Activated naive CD4-positive, alpha-beta T cell treated with Interleukin-2 at 50 U/mL for 16 hours (primary cell): ENCODE results near the gene PRKD1.

ENCODE experiments used
- DNase-seq: peaks from one replicate; pipeline ENCODE4 v3.0.0-alpha.2; 2020

Gene PRKD1

DNA sequence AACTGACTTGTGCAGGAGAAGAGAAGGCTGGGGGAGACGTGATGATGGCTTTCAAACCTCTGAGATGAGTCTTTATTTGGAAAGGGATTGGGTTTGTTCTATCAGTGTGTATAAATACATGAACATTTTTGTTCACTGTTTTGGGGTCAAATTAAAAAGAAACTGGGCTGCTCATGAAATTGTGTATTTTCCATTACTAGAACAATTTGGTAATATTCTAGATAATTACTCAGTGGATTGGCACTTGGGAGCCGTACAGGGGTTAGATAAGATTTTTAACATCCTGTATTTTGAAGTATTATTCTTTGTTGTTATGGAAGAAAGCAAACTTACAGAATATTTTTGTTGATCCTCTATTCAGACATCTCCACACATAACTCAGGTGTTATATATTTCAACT, 340.6 kb downstream of the PRKD1 start:
- no peak for DNase-seq

GRCh38 chr14:29584992-29585391, 342.7 kb downstream of the PRKD1 start:
- DNase-seq, result no peak

GRCh38 chr14:29580763-29581162, 346.9 kb downstream of the PRKD1 start:
- DNase-seq, result no peak

DNA sequence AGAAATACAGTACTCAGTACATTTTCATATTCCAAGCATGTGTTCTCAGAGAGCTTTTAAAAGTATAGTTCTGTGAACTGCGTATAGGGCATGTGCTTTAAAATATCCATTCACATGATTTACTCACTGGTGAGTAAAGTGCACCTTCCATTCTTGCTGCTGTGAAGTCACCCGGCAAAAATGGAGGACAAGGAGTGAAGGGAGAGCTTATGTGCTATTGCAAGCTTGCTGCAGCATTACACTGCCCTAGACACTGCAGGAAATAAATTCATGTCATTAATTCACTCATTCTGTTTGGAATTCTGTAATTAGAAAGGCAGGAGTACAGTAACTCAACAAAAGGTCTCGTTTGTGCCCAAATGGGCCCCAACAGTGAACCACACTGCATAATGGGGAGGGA, 347.8 kb downstream of the PRKD1 start:
- no peak for DNase-seq

GRCh38 chr14:29576927-29577326, 350.7 kb downstream of the PRKD1 start:
- DNase-seq, result no peak

DNA sequence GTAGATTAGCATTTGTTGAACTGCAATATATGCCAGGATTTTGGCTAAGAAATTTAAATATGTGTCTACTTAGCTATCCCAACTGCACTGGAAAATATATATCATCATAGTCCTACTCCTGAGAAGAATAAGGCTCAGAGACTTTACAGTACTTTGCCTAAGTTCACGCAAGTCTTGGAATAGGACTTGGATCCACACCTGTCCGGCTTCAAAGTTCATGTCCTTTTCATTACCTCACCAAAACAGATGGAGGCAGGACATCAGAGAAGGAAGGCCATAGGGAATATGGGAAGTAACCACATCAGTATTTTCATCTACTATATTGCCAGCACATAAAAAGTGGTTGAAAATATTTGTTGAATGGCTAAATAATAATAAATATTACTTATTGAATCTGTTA, 358.5 kb downstream of the PRKD1 start:
- no peak for DNase-seq

- no peak for DNase-seq
Observed at GRCh38 chr14:29566194-29566593, 361.5 kb downstream of the PRKD1 start.

DNA sequence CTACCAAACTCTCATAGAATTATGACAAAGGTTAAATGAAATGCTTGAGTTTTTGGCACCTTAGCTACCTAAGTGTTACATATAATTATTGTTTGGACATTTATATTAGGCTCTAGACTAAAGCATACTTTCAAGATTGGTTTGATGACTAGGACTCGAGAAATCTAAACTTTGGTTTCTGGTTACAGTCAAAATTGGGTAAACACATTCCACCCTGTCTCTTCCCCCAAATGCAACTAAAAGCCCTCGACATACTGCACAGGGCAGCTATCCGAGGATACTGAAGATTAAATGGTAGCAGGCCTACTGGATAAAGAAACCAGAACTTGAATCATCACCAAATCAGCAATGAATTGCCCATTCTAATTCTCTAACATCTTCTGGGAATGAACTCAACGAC, 369.1 kb downstream of the PRKD1 start:
- DNase-seq, result no peak

- DNase-seq, result no peak
Observed at GRCh38 chr14:29554335-29554734, 373.3 kb downstream of the PRKD1 start.

DNA sequence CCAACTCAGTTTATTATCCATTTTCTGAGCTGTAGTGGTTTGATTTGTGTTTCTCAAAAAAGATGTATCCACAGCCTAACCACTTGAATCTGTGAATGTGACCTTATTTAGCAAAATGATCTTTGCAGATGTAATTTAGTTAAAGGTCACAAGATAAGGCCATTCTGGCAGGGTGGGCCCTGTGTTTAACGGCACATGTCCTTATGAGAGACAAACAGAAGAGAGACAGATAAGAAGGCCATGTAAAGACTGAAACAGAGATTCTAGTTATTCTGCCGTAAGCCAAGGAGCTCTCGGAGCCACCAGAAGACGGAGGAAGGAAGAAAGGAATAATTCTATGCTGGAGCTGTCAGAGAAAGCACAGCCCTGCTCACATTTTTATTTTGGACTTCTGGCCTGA, 374.2 kb downstream of the PRKD1 start:
- no peak for DNase-seq

- no peak for DNase-seq
Observed at GRCh38 chr14:29548948-29549370, 378.7 kb downstream of the PRKD1 start.

- DNase-seq, result no peak
Observed at GRCh38 chr14:29545714-29546113, 381.9 kb downstream of the PRKD1 start.

- DNase-seq, result no peak
Observed at GRCh38 chr14:29536886-29537511, 390.6 kb downstream of the PRKD1 start.

DNA sequence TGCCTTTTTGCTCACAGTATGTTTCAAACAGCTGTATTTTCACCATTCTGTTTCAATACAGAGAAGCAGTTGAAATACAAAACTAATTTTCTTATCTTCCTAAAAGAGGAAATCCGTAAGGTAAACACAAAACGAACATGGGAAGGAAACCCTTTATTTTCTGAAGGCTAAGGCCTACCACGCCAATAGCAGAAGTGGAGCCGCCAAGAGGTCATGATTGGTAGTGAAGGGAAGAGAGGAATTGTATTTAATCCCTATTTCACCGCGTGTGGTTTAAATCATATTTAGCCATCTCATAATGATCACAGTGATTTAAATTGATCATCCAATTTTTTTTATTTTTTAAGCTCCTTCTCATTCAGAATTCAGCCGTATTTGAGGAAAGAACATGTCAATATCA, 398.2 kb downstream of the PRKD1 start:
- no peak for DNase-seq

DNA sequence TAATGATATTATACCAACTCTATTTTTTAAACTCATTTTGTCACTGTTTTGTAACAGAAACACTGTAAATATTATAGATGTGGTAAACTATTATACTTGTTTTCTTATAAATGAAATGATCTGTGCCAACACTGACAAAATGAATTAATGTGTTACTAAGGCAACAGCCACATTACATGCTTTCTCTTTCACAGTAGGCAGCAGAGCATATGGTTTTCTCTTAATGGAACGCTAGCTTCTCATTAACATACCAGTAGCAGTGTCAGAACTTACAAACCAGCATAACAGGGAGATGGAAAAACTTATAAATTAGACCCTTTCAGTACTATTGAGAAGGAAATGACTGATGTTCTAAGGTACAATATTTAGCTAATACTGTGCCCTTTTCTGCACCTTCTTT, 398.8 kb downstream of the PRKD1 start:
- DNase-seq, result no peak

DNA sequence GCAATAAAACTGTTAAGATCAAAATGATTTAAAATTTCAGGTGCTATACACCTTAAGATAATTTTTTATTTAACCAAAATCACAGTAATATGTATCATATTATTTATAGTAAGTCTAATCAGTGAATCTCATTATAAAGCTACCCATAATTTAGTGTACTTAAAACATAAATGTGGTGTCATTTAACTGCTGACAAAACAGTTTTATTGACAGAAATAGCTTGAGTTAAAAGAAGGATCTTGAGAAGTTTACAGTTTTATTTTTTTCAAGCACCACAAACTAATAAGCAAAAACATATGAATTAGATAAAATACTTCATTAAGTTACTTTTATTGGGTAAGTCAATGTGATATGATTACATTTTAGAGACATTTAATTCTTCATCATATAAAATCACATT, 400.4 kb downstream of the PRKD1 start:
- no peak for DNase-seq
